Loucy (cell line): ENCODE data around the gene COL23A1.

ENCODE experiments used
- H2AFZ ChIP-seq: fragments of 200-600 bp; sonication (generic); 2 replicates; pipeline ENCODE4 v1.6.0; 2016; ENCODE audit warnings: antibody characterized with exemption, mild to moderate bottlenecking, low read length, moderate library complexity
- H3F3A ChIP-seq: fragments of 200-600 bp; 2 replicates; pipeline ENCODE4 v1.6.0; 2016; ENCODE audit warnings: antibody characterized with exemption, low read depth, mild to moderate bottlenecking
- H3K27me3 ChIP-seq: fragments of 200-600 bp; sonication (generic); 2 replicates; pipeline ENCODE4 v1.6.1; 2014; ENCODE audit warnings: low read length, mild to moderate bottlenecking; ENCODE audit not compliant: insufficient read depth, poor library complexity, severe bottlenecking
- H3K36me3 ChIP-seq: fragments of 200-600 bp; sonication (generic); 2 replicates; pipeline ENCODE4 v1.6.1; 2016; ENCODE audit warnings: low read length; ENCODE audit not compliant: insufficient read depth
- H3K4me1 ChIP-seq: fragments of 200-600 bp; sonication (generic); 2 replicates; pipeline ENCODE4 v1.5.1; 2014; ENCODE audit warnings: low read length, mild to moderate bottlenecking; ENCODE audit not compliant: insufficient read depth, poor library complexity, severe bottlenecking
- H3K4me2 ChIP-seq: fragments of 200-600 bp; sonication (generic); 2 replicates; pipeline ENCODE4 v1.6.0; 2014; ENCODE audit warnings: antibody characterized with exemption, low read length, low read depth, mild to moderate bottlenecking; ENCODE audit not compliant: poor library complexity, severe bottlenecking
- H3K4me3 ChIP-seq: fragments of 200-600 bp; sonication (generic); 2 replicates; pipeline ENCODE4 v1.5.1; 2014; ENCODE audit warnings: low read length, mild to moderate bottlenecking, mixed read lengths; ENCODE audit not compliant: poor library complexity, severe bottlenecking
- H3K79me2 ChIP-seq: fragments of 200-600 bp; sonication (generic); 2 replicates; pipeline ENCODE4 v1.6.1; 2014; ENCODE audit warnings: low read length; ENCODE audit not compliant: insufficient read depth
- H3K9ac ChIP-seq: fragments of 200-600 bp; sonication (generic); 2 replicates; pipeline ENCODE4 v1.6.0; 2014; ENCODE audit warnings: mild to moderate bottlenecking, low read depth, low read length, moderate library complexity; ENCODE audit not compliant: poor library complexity, severe bottlenecking
- H3K9me2 ChIP-seq: fragments of 200-600 bp; sonication (generic); replicated peaks from 2 replicates; pipeline ENCODE4 v1.6.1; 2016; ENCODE audit warnings: low read depth, low read length, mixed read lengths
- H3K9me3 ChIP-seq: fragments of 200-600 bp; sonication (generic); 2 replicates; pipeline ENCODE4 v1.6.1; 2014; ENCODE audit warnings: mild to moderate bottlenecking, antibody characterized with exemption, low read length, low read depth; ENCODE audit not compliant: insufficient read depth
- H4K20me1 ChIP-seq: fragments of 200-600 bp; sonication (generic); 2 replicates; pipeline ENCODE4 v1.6.0; 2014; ENCODE audit warnings: antibody characterized with exemption, low read length, mild to moderate bottlenecking; ENCODE audit not compliant: insufficient read depth, poor library complexity, severe bottlenecking
- EZH2phosphoT487 ChIP-seq: fragments of 200-600 bp; IDR thresholded peaks from 2 replicates; pipeline ENCODE4 v1.6.1; 2018; ENCODE audit warnings: antibody characterized with exemption, mild to moderate bottlenecking, moderate library complexity, borderline replicate concordance
- TF ChIP-seq, protein P1 (sequence below): fragments of 200-600 bp; sonication (generic); conservative IDR thresholded peaks from 2 replicates; pipeline ENCODE4 v1.5.1; 2014; ENCODE audit warnings: mild to moderate bottlenecking, antibody characterized with exemption, low read length

COL23A1 gene

DNA sequence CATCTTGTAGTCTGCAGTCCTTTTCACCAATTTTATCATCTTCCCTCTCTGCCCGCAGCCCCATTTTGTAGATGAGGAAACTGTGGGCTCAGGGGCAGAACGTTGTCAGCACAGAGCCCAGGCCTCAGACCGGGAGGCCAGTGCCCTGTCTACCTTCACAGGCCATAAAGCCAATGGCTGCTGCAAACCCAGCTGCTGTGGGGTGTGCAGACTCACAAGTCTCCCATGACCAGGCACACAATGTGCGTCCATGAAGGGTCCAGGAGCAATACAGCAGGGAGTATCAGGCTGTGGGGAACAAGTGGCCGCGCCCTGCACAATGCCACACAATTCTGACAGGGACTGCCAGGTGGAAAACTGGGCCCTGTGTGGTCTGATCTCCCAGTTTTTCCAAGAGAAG, 71.0 kb downstream of the COL23A1 start:
- Histone ChIP-seq H3K36me3 (no peaks in the 10 kb centered on the region), H3K9ac (no peak overlapping the region), H3K4me3 (no peak overlapping the region), H3K4me1 (no peaks in the 10 kb centered on the region), H2AFZ (no peak overlapping the region), H3K9me2 (no peaks in the 10 kb centered on the region), H3K27me3 (no peaks in the 10 kb centered on the region), H3F3A (no peaks in the 10 kb centered on the region), H3K9me3 (no peaks in the 10 kb centered on the region), H3K79me2 (no peaks in the 10 kb centered on the region), H3K4me2 (no peak overlapping the region), H4K20me1 (no peaks in the 10 kb centered on the region)
- TF ChIP-seq EZH2phosphoT487, result no peak
- TF ChIP-seq, protein P1, sequence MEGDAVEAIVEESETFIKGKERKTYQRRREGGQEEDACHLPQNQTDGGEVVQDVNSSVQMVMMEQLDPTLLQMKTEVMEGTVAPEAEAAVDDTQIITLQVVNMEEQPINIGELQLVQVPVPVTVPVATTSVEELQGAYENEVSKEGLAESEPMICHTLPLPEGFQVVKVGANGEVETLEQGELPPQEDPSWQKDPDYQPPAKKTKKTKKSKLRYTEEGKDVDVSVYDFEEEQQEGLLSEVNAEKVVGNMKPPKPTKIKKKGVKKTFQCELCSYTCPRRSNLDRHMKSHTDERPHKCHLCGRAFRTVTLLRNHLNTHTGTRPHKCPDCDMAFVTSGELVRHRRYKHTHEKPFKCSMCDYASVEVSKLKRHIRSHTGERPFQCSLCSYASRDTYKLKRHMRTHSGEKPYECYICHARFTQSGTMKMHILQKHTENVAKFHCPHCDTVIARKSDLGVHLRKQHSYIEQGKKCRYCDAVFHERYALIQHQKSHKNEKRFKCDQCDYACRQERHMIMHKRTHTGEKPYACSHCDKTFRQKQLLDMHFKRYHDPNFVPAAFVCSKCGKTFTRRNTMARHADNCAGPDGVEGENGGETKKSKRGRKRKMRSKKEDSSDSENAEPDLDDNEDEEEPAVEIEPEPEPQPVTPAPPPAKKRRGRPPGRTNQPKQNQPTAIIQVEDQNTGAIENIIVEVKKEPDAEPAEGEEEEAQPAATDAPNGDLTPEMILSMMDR, result no peak

- TF ChIP-seq EZH2phosphoT487, result no peak
- TF ChIP-seq, protein P1, result no peak
- no peaks in the 10 kb centered on the region for H3K79me2 ChIP-seq
- H3K9ac ChIP-seq, result no peak overlapping the region
- H3K9me2 ChIP-seq, result no peaks in the 10 kb centered on the region
- no peaks in the 10 kb centered on the region; the same call in 1 of the 2 replicates for H3K9me3 ChIP-seq
- no peaks in the 10 kb centered on the region for H3K36me3 ChIP-seq
- H4K20me1 ChIP-seq, result no peaks in the 10 kb centered on the region
- H2AFZ ChIP-seq, result no peak overlapping the region
- no peak overlapping the region for H3K4me2 ChIP-seq
- no peaks in the 10 kb centered on the region for H3K4me1 ChIP-seq
- H3K27me3 ChIP-seq, result no peaks in the 10 kb centered on the region
- H3F3A ChIP-seq, result no peaks in the 10 kb centered on the region
- no peak overlapping the region for H3K4me3 ChIP-seq
Observed at GRCh38 chr5:178516504-178517235, 73.5 kb downstream of the COL23A1 start.

DNA sequence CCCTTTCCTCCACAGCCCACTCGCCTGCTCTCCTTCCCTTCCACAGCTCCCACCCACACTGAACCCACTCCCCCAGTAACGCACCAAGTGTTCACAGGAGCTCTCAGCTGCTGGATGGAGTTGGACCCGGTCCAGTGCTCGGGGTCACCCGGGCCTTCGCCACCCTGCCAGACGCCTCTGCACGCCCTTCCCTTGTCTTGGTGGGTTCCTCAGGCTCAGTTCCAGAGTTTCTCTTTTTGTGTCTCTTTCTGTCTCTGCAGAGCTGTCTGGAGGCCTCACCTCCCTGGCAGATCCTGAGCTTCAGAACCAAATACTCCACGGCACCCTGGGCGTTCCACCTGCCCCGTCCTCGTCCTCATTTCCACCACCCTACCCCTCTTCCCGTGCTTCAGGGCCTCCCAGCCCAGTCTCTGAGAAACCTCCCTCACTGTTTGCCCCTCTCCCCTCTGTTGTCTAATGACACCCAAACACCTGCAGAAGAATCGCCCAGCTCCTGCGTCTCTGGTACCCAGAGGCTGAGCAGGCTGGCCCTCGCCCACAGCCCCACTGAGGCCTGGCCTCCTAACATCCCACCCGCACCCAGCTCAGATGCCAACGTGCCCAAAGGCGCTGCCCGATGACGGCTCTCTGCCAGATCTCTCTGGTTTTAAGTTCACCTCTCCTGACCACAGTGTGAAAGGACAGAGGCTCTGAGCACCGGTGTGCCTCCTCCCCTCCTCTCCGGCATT, 74.3 kb downstream of the COL23A1 start:
- H3K27me3 ChIP-seq, result no peaks in the 10 kb centered on the region
- TF ChIP-seq, protein P1, result no peak
- no peak for TF ChIP-seq EZH2phosphoT487

More for the DNA sequence above, 74.3 kb downstream of the COL23A1 start:
- Histone ChIP-seq H3K9me2 (no peaks in the 10 kb centered on the region), H3K36me3 (no peaks in the 10 kb centered on the region), H3K4me1 (no peaks in the 10 kb centered on the region), H3K9ac (no peak overlapping the region), H3K79me2 (no peaks in the 10 kb centered on the region), H3K9me3 (no peaks in the 10 kb centered on the region; the same call in 1 of the 2 replicates), H3K4me2 (no peak overlapping the region), H3K4me3 (no peak overlapping the region), H4K20me1 (no peaks in the 10 kb centered on the region), H3F3A (no peaks in the 10 kb centered on the region), H2AFZ (no peak overlapping the region)
